Tibial nerve (tissue), 4 donors: ENCODE results near the gene NLE1.

Experiments used
- CTCF ChIP-seq, 5 experiments: fragments of 200-600 bp in 3 of 5; fragments of 450-650 bp in 2 of 5; sonication (generic) in 3 of 5; IDR thresholded peaks; one replicate each; pipeline ENCODE4 v1.5.1; 2016 to 2019; ENCODE audit warnings: antibody characterized with exemption in 5 of 5, mild to moderate bottlenecking in 3 of 5, moderate library complexity in 2 of 5
- EP300 ChIP-seq, 2 donors: sonication (generic); formaldehyde crosslinking; IDR thresholded peaks; one replicate each; pipeline ENCODE4 v1.6.1; 2017; ENCODE audit warnings: antibody characterized with exemption in 2 of 2, mild to moderate bottlenecking in 1 of 2
- POLR2A ChIP-seq, 2 donors: fragments of 450-650 bp; IDR thresholded peaks; one replicate each; pipeline ENCODE4 v1.6.1; 2017; ENCODE audit warnings: antibody characterized with exemption in 2 of 2, mild to moderate bottlenecking in 2 of 2, moderate library complexity in 2 of 2

- no peak for TF ChIP-seq CTCF (IDR thresholded peaks at IDR 0.05)
- TF ChIP-seq EP300 (IDR thresholded peaks at IDR 0.05): no peak
- TF ChIP-seq POLR2A (IDR thresholded peaks at IDR 0.05): no peak
Measured at GRCh38 chr17:35132099-35132498, 10.0 kb downstream of the NLE1 start.
